Gastrocnemius medialis (tissue), 4 donors: ENCODE results near the gene CYP19A1. TPM values are rescaled to one million over a fixed set of nuclear protein-coding genes. Genes with fewer than 3 reads are reported as not detected.

Experiments
- ATAC-seq, 2 donors: fragments of 150-250 bp; one replicate each; pipeline ENCODE4 v1.9.1; 2016
- DNase-seq, 2 donors: peaks; one replicate each; pipeline ENCODE4 v3.0.0-alpha.2; 2019
- H3K27ac ChIP-seq, 4 donors: fragments of 200-600 bp; sonication (generic); 1 replicate in 1 of 4; 2 replicates in 3 of 4; pipeline ENCODE4 v1.5.1; 2016 to 2018; ENCODE audit warnings: mild to moderate bottlenecking in 2 of 4, moderate library complexity in 1 of 4
- H3K27me3 ChIP-seq, 3 donors: fragments of 200-600 bp; sonication (generic) in 2 of 3; 1 replicate in 1 of 3; 2 replicates in 2 of 3; pipeline versions ENCODE4 v1.5.1 to v1.6.0; 2016 to 2019; ENCODE audit warnings: mild to moderate bottlenecking in 1 of 3, moderate library complexity in 1 of 3
- H3K36me3 ChIP-seq, 2 donors: fragments of 200-600 bp; sonication (generic) in 1 of 2; one replicate each; pipeline ENCODE4 v1.5.1; 2017 to 2018
- H3K4me1 ChIP-seq, 2 donors: fragments of 200-600 bp; sonication (generic) in 1 of 2; one replicate each; pipeline ENCODE4 v1.5.1; 2016 to 2017; ENCODE audit warnings: mild to moderate bottlenecking in 2 of 2
- H3K4me3 ChIP-seq, 4 donors: fragments of 200-600 bp; sonication (generic) in 3 of 4; 1 replicate in 1 of 4; 2 replicates in 3 of 4; pipeline ENCODE4 v1.5.1; 2016 to 2019; ENCODE audit warnings: mild to moderate bottlenecking in 2 of 4
- H3K9me3 ChIP-seq, 3 donors: fragments of 200-600 bp; sonication (generic) in 2 of 3; 1 replicate in 1 of 3; 2 replicates in 2 of 3; pipeline ENCODE4 v1.5.1; 2016 to 2019
- CTCF ChIP-seq, 5 experiments: fragments of 450-650 bp in 3 of 5; fragments of 200-600 bp in 2 of 5; sonication (generic) in 2 of 5; IDR thresholded peaks in 4 of 5; conservative IDR thresholded peaks in 1 of 5; 1 replicate in 4 of 5; 2 replicates in 1 of 5; pipeline ENCODE4 v1.5.1; 2016 to 2019; ENCODE audit warnings: antibody characterized with exemption in 5 of 5, mild to moderate bottlenecking in 3 of 5, moderate library complexity in 3 of 5
- POLR2A ChIP-seq, 2 donors: fragments of 450-650 bp; IDR thresholded peaks; one replicate each; pipeline ENCODE4 v1.6.1; 2017; ENCODE audit warnings: antibody characterized with exemption in 2 of 2, mild to moderate bottlenecking in 2 of 2, moderate library complexity in 2 of 2
- in situ Hi-C, 4 donors: fragments of 200-750 bp; cut with MboI; loops; one replicate each; pipeline versions ENCODE4 v1.15.0 to v1.8.0; 2017; ENCODE audit warnings: low sequenced_read_pairs in 4 of 4
- intact Hi-C: fragments of 100-400 bp; cut with DNase I; formaldehyde crosslinking; loops from one replicate; pipeline ENCODE4 v1.15.1; 2023; ENCODE audit warnings: low total_unique reads
- total RNA-seq, 4 donors: library from RNA; depleted of rRNA; stranded (reverse); fragments of >200 nt; gene quantifications; one replicate each; pipeline versions ENCODE4 v1.1.0 to v1.2.3, GENCODE V29; 2016

CYP19A1 gene
- total RNA-seq, 4 donors from 2014 or later = 0.68 to 0.75 (median 0.71) TPM; not detected in 1

GRCh38 chr15:51180011-51180410, 158.4 kb downstream of the CYP19A1 start:
- Histone ChIP-seq H3K4me1 (no peaks in the 10 kb centered on the region), H3K36me3 (no peaks in the 10 kb centered on the region), H3K27ac (no peak overlapping the region), H3K27me3 (no peaks in the 10 kb centered on the region), H3K9me3 (no peaks in the 10 kb centered on the region), H3K4me3 (no peak overlapping the region)
- ATAC-seq = no peak
- in situ Hi-C loops = no loop called here
- DNase-seq = no peak
- TF ChIP-seq CTCF (IDR thresholded peaks at IDR 0.05 in 4 of 5, conservative IDR thresholded peaks at IDR 0.05 in 1 of 5) (no peak), POLR2A (IDR thresholded peaks at IDR 0.05) (no peak)
- intact Hi-C loops = no loop called here

- intact Hi-C loops (no loop called here), in situ Hi-C loops (loop anchor here in 1 of 4 donors (25.0 kb wide), 1 partner anchor 215 kb away; no protein-coding TSS in a partner anchor)
- Histone ChIP-seq H3K27ac (no peak overlapping the region), H3K4me1 (peaks cover 0 to 5% of the 10 kb centered on the region in 2 donors), H3K9me3 (no peaks in the 10 kb centered on the region), H3K4me3 (peak overlapping the region in 1 of 4 donors; percentile 8), H3K27me3 (no peaks in the 10 kb centered on the region), H3K36me3 (no peaks in the 10 kb centered on the region)
- no peak for TF ChIP-seq POLR2A (IDR thresholded peaks at IDR 0.05)
- TF ChIP-seq CTCF (IDR thresholded peaks at IDR 0.05 in 4 of 5, conservative IDR thresholded peaks at IDR 0.05 in 1 of 5) = no peak
- no peak for DNase-seq
- ATAC-seq = no peak
Observed at GRCh38 chr15:51172193-51172592, 166.2 kb downstream of the CYP19A1 start.

GRCh38 chr15:51171634-51171932, 166.8 kb downstream of the CYP19A1 start:
- in situ Hi-C loops (loop anchor here in 1 of 4 donors (25.0 kb wide), 1 partner anchor 216 kb away; no protein-coding TSS in a partner anchor), intact Hi-C loops (no loop called here)
- Histone ChIP-seq H3K36me3 (no peaks in the 10 kb centered on the region), H3K27me3 (no peaks in the 10 kb centered on the region), H3K9me3 (no peaks in the 10 kb centered on the region), H3K4me3 (no peak overlapping the region), H3K4me1 (peaks cover 0 to 5% of the 10 kb centered on the region in 2 donors), H3K27ac (no peak overlapping the region)
- ATAC-seq (no peak), DNase-seq (no peak)
- no peak for TF ChIP-seq CTCF (IDR thresholded peaks at IDR 0.05 in 4 of 5, conservative IDR thresholded peaks at IDR 0.05 in 1 of 5)
- TF ChIP-seq POLR2A (IDR thresholded peaks at IDR 0.05) = no peak

GRCh38 chr15:51170882-51171633, 167.3 kb downstream of the CYP19A1 start:
- Histone ChIP-seq H3K4me1 (peaks cover 0 to 5% of the 10 kb centered on the region in 2 donors), H3K9me3 (no peaks in the 10 kb centered on the region), H3K27ac (no peak overlapping the region), H3K4me3 (no peak overlapping the region), H3K27me3 (no peaks in the 10 kb centered on the region), H3K36me3 (no peaks in the 10 kb centered on the region)
- in situ Hi-C loops = loop anchor here in 1 of 4 donors (25.0 kb wide), 1 partner anchor 216 kb away; no protein-coding TSS in a partner anchor
- no peak for TF ChIP-seq POLR2A (IDR thresholded peaks at IDR 0.05)
- no peak for TF ChIP-seq CTCF (IDR thresholded peaks at IDR 0.05 in 4 of 5, conservative IDR thresholded peaks at IDR 0.05 in 1 of 5)
- no peak for DNase-seq
- intact Hi-C loops = no loop called here
- ATAC-seq = no peak
